H1 (cell line): ENCODE measurements around the gene CPXM2. TPM values are rescaled to one million over a fixed set of nuclear protein-coding genes. Genes with fewer than 3 reads are reported as not detected.

Source experiments
- CHD7 ChIP-seq: fragments of 300-600 bp; sonication (generic); IDR thresholded peaks from 2 replicates; pipeline ENCODE4 v1.7.1; 2012; ENCODE audit warnings: low read length, moderate library complexity, mild to moderate bottlenecking, inconsistent platforms; ENCODE audit not compliant: insufficient replicate concordance
- RXRA ChIP-seq: IDR thresholded peaks from 2 replicates; pipeline ENCODE4 v1.6.1; 2011; ENCODE audit warnings: low read depth, mild to moderate bottlenecking, low read length, moderate library complexity; ENCODE audit not compliant: insufficient read depth
- polyA plus RNA-seq, 7 experiments: library from polyadenylated mRNA; depleted of rRNA in 3 of 7; stranded (reverse) in 5 of 7; unstranded in 2 of 7; fragments of >200 nt in 5 of 7; fragments of 200-250 nt in 2 of 7; gene quantifications; 1 replicate in 5 of 7; 2 replicates in 1 of 7; 4 replicates in 1 of 7; pipeline versions ENCODE4 v1.2.1 to v1.2.3, GENCODE V29; 2011 to 2013; ENCODE audit warnings: missing spikeins in 2 of 7, mixed read lengths in 2 of 7
- total RNA-seq: library from RNA; stranded (reverse); fragmentation: NEBNext Ultra II Directional; extraction: Animal tissue kit (Norgen Biotek cat#: 25700); gene quantifications from 2 replicates; pipeline ENCODE4 v1.2.1, GENCODE V29; 2021

CPXM2 gene
- total and polyA plus RNA-seq, 2 of the 8 experiments (the other 6 are each of a cell fraction or from before 2014, with no cell fraction given), result 2.4 to 2.9 TPM

GRCh38 chr10:123786896-123787295 is 104.7 kb downstream of the CPXM2 start (continued):
- TF ChIP-seq CHD7 (no peak), RXRA (no peak)
